GM15510 (cell line): ENCODE results near the gene ATP11C.

Experiments
- POLR2A ChIP-seq: IDR thresholded peaks from 3 replicates; pipeline ENCODE4 v1.6.1; 2011; ENCODE audit warnings: borderline replicate concordance; ENCODE audit not compliant: insufficient read length; ENCODE audit errors: extremely low read depth

Gene ATP11C

GRCh38 chrX:139932901-139933796 is at the start of gene ATP11C:
Gene ATP11C, minus strand, starts transcription at chrX:139933053. Its CDS starts 1,011 bp downstream, at chrX:139932042.
- peak; percentile 67 for TF ChIP-seq POLR2A

- TF ChIP-seq POLR2A = no peak
These were observed 41.6 kb upstream of the ATP11C start for GRCh38 chrX:139974471-139974870.

- no peak for TF ChIP-seq POLR2A
These were observed 40.1 kb upstream of the ATP11C start for GRCh38 chrX:139972629-139973624.

- TF ChIP-seq POLR2A = no peak
These were observed 39.3 kb upstream of the ATP11C start for GRCh38 chrX:139972113-139972512.

GRCh38 chrX:139971394-139971749 is 38.5 kb upstream of the ATP11C start:
- no peak for TF ChIP-seq POLR2A

GRCh38 chrX:139969286-139969685 is 36.4 kb upstream of the ATP11C start:
- TF ChIP-seq POLR2A = no peak

- no peak for TF ChIP-seq POLR2A
These were observed 34.9 kb upstream of the ATP11C start for GRCh38 chrX:139967750-139968149.

- TF ChIP-seq POLR2A = no peak
These were observed 34.4 kb upstream of the ATP11C start for GRCh38 chrX:139967300-139967699.

GRCh38 chrX:139965421-139965820 is 32.6 kb upstream of the ATP11C start, which contains the start of gene CXorf66:
Gene CXorf66, minus strand, starts transcription at chrX:139965521. Its CDS starts 25 bp downstream, at chrX:139965496.
- no peak for TF ChIP-seq POLR2A

- TF ChIP-seq POLR2A = no peak
These were observed 16.9 kb upstream of the ATP11C start for GRCh38 chrX:139949703-139950102.

GRCh38 chrX:139945075-139945474 is 12.2 kb upstream of the ATP11C start:
- TF ChIP-seq POLR2A = no peak

- TF ChIP-seq POLR2A = no peak
These were observed 3.4 kb upstream of the ATP11C start for GRCh38 chrX:139936259-139936658.

- TF ChIP-seq POLR2A = no peak
These were observed 1.1 kb upstream of the ATP11C start for GRCh38 chrX:139933904-139934303.

GRCh38 chrX:139932073-139932900 is 566 bp downstream of the ATP11C start:
- peak; percentile 33 for TF ChIP-seq POLR2A
